GM23338 (cell line): ENCODE measurements around the gene MAPK4. TPM values are rescaled to one million over a fixed set of nuclear protein-coding genes. Genes with fewer than 3 reads are reported as not detected.

Source experiments
- ATAC-seq: fragments of 200-7000 bp; cut with Tn5 transposase; 3 replicates; pipeline ENCODE4 v1.9.1; 2020
- DNase-seq: peaks from one replicate; pipeline ENCODE4 v3.0.0-alpha.2; 2015; ENCODE audit warnings: low spot score
- H2AFZ ChIP-seq: fragments of 200-600 bp; sonication (generic); 2 replicates; pipeline ENCODE4 v1.8.0; 2016; ENCODE audit warnings: antibody characterized with exemption, mild to moderate bottlenecking, moderate library complexity
- H3F3A ChIP-seq: fragments of 200-600 bp; sonication (generic); replicated peaks from 2 replicates; pipeline ENCODE4 v1.8.0; 2017; ENCODE audit warnings: antibody characterized with exemption, mixed run types, low read depth
- H3K27ac ChIP-seq: fragments of 200-600 bp; sonication (generic); 2 replicates; pipeline ENCODE4 v1.6.1; 2016; ENCODE audit warnings: low read depth
- H3K27me3 ChIP-seq: fragments of 200-600 bp; sonication (generic); 2 replicates; pipeline ENCODE4 v1.8.0; 2016; ENCODE audit warnings: mild to moderate bottlenecking, mixed run types, moderate library complexity; ENCODE audit not compliant: insufficient read depth
- H3K36me3 ChIP-seq: fragments of 200-600 bp; sonication (generic); 2 replicates; pipeline ENCODE4 v1.8.0; 2016; ENCODE audit warnings: mild to moderate bottlenecking; ENCODE audit not compliant: insufficient read depth
- H3K4me1 ChIP-seq: fragments of 200-600 bp; sonication (generic); 2 replicates; pipeline ENCODE4 v1.8.0; 2016; ENCODE audit warnings: mild to moderate bottlenecking, moderate library complexity; ENCODE audit not compliant: insufficient read depth
- H3K4me2 ChIP-seq: fragments of 200-600 bp; sonication (generic); 2 replicates; pipeline ENCODE4 v1.7.1; 2017; ENCODE audit warnings: mixed run types
- H3K4me3 ChIP-seq: fragments of 200-600 bp; sonication (generic); 2 replicates; pipeline ENCODE4 v1.6.1; 2016; ENCODE audit warnings: mixed run types
- H3K79me2 ChIP-seq: fragments of 200-600 bp; sonication (generic); replicated peaks from 2 replicates; pipeline ENCODE4 v1.8.0; 2017; ENCODE audit warnings: mild to moderate bottlenecking; ENCODE audit not compliant: insufficient read depth
- H3K9me2 ChIP-seq: fragments of 200-600 bp; sonication (generic); 2 replicates; pipeline ENCODE4 v1.8.0; 2017; ENCODE audit not compliant: insufficient read depth
- H4K20me1 ChIP-seq: fragments of 200-600 bp; sonication (generic); replicated peaks from 2 replicates; pipeline ENCODE4 v1.8.0; 2017; ENCODE audit warnings: mild to moderate bottlenecking; ENCODE audit not compliant: insufficient read depth
- H3K27ac Mint-ChIP-seq: 2 replicates; pipeline ENCODE4 v1.8.0; 2020; ENCODE audit warnings: inconsistent platforms, mild to moderate bottlenecking, moderate library complexity, mixed read lengths
- H3K27me3 Mint-ChIP-seq: 3 replicates; pipeline ENCODE4 v1.8.0; 2022; ENCODE audit warnings: low read depth, mild to moderate bottlenecking, moderate library complexity, mixed read lengths, inconsistent platforms; ENCODE audit not compliant: insufficient read depth, poor library complexity
- H3K36me3 Mint-ChIP-seq: 3 replicates; pipeline ENCODE4 v1.8.0; 2021; ENCODE audit warnings: low read depth, mild to moderate bottlenecking, inconsistent platforms, moderate library complexity, mixed read lengths
- H3K4me1 Mint-ChIP-seq: 3 replicates; pipeline ENCODE4 v1.8.0; 2020; ENCODE audit warnings: mild to moderate bottlenecking, inconsistent platforms, mixed read lengths
- H3K4me3 Mint-ChIP-seq: 3 replicates; pipeline ENCODE4 v1.8.0; 2021; ENCODE audit warnings: moderate library complexity, mild to moderate bottlenecking, inconsistent platforms, mixed read lengths
- H3K9me3 Mint-ChIP-seq: 3 replicates; pipeline ENCODE4 v1.8.0; 2020; ENCODE audit warnings: moderate library complexity, mild to moderate bottlenecking, inconsistent platforms, mixed read lengths
- CREB1 ChIP-seq: fragments of 250-450 bp; sonication (Bioruptor Pico); IDR thresholded peaks from 2 replicates; pipeline ENCODE4 v1.5.0; 2020; ENCODE audit warnings: low read depth, mild to moderate bottlenecking, moderate library complexity
- CTCF ChIP-seq, 2 experiments: fragments of 200-600 bp in 1 of 2; sonication (generic) in 1 of 2; conservative IDR thresholded peaks; 2 replicates each; pipeline versions ENCODE4 v1.5.1 to v1.6.1; 2016 to 2017; ENCODE audit warnings: antibody characterized with exemption in 2 of 2, low read depth in 2 of 2, mild to moderate bottlenecking in 2 of 2, moderate library complexity in 1 of 2
- EZH2 ChIP-seq: fragments of 200-600 bp; sonication (generic); IDR thresholded peaks from one replicate; pipeline ENCODE4 v1.8.0; 2017; ENCODE audit warnings: antibody characterized with exemption, mild to moderate bottlenecking, low read depth; ENCODE audit not compliant: unreplicated experiment
- JUNB ChIP-seq: IDR thresholded peaks from one replicate; pipeline ENCODE4 v1.6.1; 2016; ENCODE audit warnings: antibody characterized with exemption; ENCODE audit not compliant: unreplicated experiment
- NANOG ChIP-seq: IDR thresholded peaks from 2 replicates; pipeline ENCODE4 v1.6.1; 2016; ENCODE audit warnings: antibody characterized with exemption, borderline replicate concordance
- ZNF114 ChIP-seq: fragments of 250-450 bp; sonication (Bioruptor Pico); IDR thresholded peaks from 2 replicates; pipeline ENCODE4 v1.5.0; 2020; ENCODE audit warnings: mild to moderate bottlenecking, moderate library complexity
- ZNF462 ChIP-seq: fragments of 250-450 bp; sonication (Bioruptor Pico); IDR thresholded peaks from 2 replicates; pipeline ENCODE4 v1.5.0; 2020; ENCODE audit warnings: mild to moderate bottlenecking, moderate library complexity
- polyA plus RNA-seq: library from polyadenylated mRNA; unstranded; fragments of >200 nt; fragmentation: Nextera tagmentation; extraction: Ambion mirVana; gene quantifications from 2 replicates; pipeline ENCODE4 v1.2.1, GENCODE V29; 2016
- total RNA-seq: library from RNA; depleted of rRNA; stranded (reverse); fragments of >200 nt; shearing (Covaris generic); gene quantifications from 2 replicates; pipeline ENCODE4 v1.2.3, GENCODE V29; 2014

MAPK4 gene
- total and polyA plus RNA-seq, 2 experiments from 2014 or later: 1.3 to 4.4 TPM

- TF ChIP-seq CREB1 (CRISPR knock-in tag): no peak
- no peak for TF ChIP-seq ZNF462
- no peak for TF ChIP-seq ZNF114 (CRISPR knock-in tag)
Observed at GRCh38 chr18:50644146-50644545, 84.3 kb downstream of the MAPK4 start (continued).

GRCh38 chr18:50644807-50645206 lies 84.9 kb downstream of the MAPK4 start:
- H3K79me2 ChIP-seq: no peaks in the 10 kb centered on the region

More at GRCh38 chr18:50644807-50645206, 84.9 kb downstream of the MAPK4 start:
- peaks cover 15% of the 10 kb centered on the region for H3K4me1 Mint-ChIP-seq
- ATAC-seq (peak; percentile 99), DNase-seq (peak; percentile 84)
- Histone ChIP-seq H3K4me1 (no peaks in the 10 kb centered on the region), H3K27me3 (no peaks in the 10 kb centered on the region), H3K9me2 (no peaks in the 10 kb centered on the region), H3K27ac (no peak overlapping the region), H4K20me1 (no peaks in the 10 kb centered on the region), H2AFZ (peak overlapping the region; percentile 96; the same call in 1 of the 2 replicates), H3K4me2 (no peak overlapping the region), H3K4me3 (no peak overlapping the region), H3K36me3 (no peaks in the 10 kb centered on the region), H3F3A (no peaks in the 10 kb centered on the region)
- no peaks in the 10 kb centered on the region for H3K36me3 Mint-ChIP-seq
- no peaks in the 10 kb centered on the region for H3K9me3 Mint-ChIP-seq
- H3K27me3 Mint-ChIP-seq: peaks cover 4% of the 10 kb centered on the region
- TF ChIP-seq ZNF462: peak; percentile 85
- TF ChIP-seq EZH2: no peak
- TF ChIP-seq NANOG: no peak
- peak; percentile 64 to 81 for TF ChIP-seq CTCF (conservative IDR thresholded peaks at IDR 0.05; ENCODE audit: low read depth in 2 of 2)
- TF ChIP-seq ZNF114 (CRISPR knock-in tag): no peak
- TF ChIP-seq JUNB: no peak
- no peak overlapping the region for H3K27ac Mint-ChIP-seq
- H3K4me3 Mint-ChIP-seq: no peak overlapping the region
